Stimulated activated CD4-positive, alpha-beta T cell treated with anti-CD3 and anti-CD28 coated beads, Interleukin-2, amount 100 ng/mL, for 48 hours (primary cell): ENCODE data around the gene SHROOM2.

Experiments
- DNase-seq, 2 donors: peaks; one replicate each; pipeline ENCODE4 v3.0.0-alpha.2; 2020

Gene SHROOM2

GRCh38 chrX:9952300-9952699, 166.1 kb downstream of the SHROOM2 start:
- no peak for DNase-seq

DNA sequence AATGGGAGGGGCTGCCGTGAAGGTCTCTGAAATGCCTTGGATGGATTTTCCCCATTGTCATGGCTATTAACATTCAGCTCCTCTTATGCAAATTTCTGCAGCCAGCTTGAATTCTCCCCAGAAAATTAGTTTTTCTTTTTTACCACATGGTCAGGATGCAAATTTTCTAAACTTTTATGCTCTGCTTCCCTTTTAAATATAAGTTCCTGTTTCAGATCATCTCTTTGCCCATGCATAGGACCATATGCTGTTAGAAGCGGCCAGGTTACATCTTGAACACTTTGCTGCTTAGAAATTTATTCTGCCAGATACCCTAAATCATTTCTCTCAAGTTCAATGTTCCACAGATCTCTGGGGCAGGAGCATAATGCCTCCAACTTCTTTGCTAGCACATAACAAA, 167.2 kb downstream of the SHROOM2 start:
- DNase-seq = no peak

DNA sequence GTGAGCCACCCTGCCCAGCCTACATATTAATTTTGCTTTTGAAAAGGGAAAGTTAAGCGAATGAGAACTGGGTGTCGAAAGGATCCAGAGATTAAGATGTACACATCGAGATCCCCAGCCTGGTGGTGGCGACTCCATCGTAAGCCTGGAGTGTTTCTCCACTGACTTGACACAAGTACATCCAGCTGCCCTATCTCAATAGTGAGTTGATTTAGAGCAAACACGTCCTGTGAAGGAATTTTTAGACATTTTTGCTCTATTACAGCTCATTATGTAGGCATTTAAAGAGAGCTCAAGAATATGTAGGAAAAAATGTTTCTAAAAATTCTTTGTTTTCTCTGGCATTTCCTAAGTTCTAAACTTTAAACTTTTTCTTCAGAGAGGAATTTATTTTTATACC, 169.3 kb downstream of the SHROOM2 start:
- no peak for DNase-seq

- no peak for DNase-seq
Measured at GRCh38 chrX:9957743-9958142, 171.5 kb downstream of the SHROOM2 start.

GRCh38 chrX:9958183-9958582, 172.0 kb downstream of the SHROOM2 start:
- DNase-seq = no peak

GRCh38 chrX:9961750-9962149, 175.5 kb downstream of the SHROOM2 start:
- no peak for DNase-seq

DNA sequence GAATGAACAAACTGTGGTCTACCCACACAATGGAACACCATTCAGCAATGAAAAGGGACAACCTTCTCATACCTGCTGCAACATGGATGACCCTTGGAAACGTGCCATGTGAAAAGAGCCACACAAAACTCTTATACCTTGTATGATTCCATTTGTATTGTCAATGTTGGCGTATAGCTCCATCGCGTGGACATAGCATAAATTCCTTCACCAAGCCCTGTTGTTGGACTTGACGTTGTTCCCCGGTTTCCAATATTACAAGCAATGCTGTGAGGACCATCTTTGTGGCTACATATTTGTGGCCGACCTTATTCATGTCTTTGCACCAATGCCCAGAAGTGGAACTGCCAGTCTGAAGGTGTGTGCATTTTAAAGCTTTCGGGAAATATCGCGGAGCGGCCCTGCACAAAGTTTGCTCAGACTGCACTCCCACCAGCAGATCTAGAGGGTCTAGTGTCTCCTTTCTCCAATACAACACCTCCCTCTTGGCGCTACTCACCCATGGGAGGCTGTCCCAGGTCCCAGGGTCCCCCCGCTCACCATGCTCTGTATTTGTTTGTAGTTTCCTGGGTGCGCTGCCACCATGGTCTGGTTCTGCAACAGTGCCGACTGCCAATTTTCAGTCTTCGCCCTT, 180.7 kb downstream of the SHROOM2 start, which contains the start of gene CLDN34:
CLDN34 (plus strand) TSS at position 584 of the 634 bp plus-strand sequence; CDS start at position 584, 0 bp downstream.
- DNase-seq = no peak

GRCh38 chrX:9977635-9978034, 191.4 kb downstream of the SHROOM2 start:
- no peak for DNase-seq

GRCh38 chrX:9980401-9980800, 194.2 kb downstream of the SHROOM2 start:
- DNase-seq = no peak

- DNase-seq = no peak
Measured at GRCh38 chrX:9980927-9981326, 194.7 kb downstream of the SHROOM2 start.

GRCh38 chrX:9983441-9983840, 197.2 kb downstream of the SHROOM2 start:
- DNase-seq = no peak

GRCh38 chrX:9983846-9984245, 197.6 kb downstream of the SHROOM2 start:
- DNase-seq = no peak

DNA sequence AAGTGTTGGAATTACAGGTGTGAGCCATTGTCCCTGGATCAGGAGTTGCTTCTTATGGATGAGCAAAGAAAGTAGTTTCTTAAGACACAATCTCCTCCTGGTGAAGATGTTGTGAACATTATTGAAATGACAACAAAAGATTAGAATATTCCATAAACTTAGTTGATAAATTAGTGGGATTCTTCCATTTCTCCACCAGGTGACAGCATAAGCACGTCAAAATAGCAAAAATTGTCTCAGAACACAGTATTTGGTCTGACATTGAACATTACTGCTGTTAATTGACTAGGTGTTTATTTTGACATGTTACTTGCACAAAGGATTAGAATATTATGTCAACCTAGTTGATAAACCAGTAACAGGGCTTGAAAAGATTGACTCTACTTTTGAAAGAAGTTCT, 202.5 kb downstream of the SHROOM2 start:
- no peak for DNase-seq

GRCh38 chrX:9992061-9992460, 205.8 kb downstream of the SHROOM2 start:
- no peak for DNase-seq

GRCh38 chrX:9992724-9993123, 206.5 kb downstream of the SHROOM2 start:
- DNase-seq = no peak

DNA sequence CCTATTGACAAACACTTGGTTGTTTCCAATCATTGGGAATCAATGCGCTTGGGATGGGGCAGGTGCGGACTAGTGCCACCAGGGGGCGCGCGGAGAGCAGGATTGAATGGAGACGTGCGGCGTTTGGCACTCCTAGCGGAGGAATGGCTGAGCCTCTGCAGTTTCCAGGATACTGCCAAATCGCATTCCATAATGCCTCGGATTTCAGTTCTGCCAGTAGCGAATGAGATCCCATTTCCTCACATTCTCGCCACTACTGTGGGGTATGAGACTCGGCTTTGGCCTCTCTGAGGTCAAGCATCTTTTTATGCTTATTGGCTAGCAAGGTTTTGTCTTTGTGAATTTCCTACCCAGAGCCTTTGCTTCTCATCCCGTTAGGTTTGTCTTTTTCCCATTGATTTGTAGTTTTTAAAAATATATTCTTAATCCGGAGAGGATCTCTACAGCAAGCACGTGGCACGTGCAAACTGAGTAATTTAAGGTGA, 209.7 kb downstream of the SHROOM2 start:
- peak; percentile 70 to 81 for DNase-seq

DNA sequence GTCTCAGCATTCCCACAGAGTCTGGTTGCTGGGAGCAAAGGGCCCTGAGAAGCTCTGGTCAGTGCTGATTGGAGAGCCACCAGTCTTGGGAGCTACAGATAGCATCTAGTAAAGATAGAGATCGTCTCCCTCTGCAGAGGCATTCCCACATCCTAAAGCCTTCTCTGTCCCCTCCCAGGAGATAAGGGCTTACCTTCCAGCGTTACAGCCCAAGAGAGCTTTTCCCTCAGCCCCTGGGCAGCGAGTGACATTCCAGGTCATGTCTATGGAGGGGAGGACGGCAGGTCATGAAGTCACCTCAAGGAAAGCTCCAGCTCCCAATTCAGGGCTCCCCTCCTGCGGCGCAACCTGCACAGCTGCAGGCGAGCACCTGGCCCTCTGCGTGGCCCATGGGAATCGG, 210.8 kb downstream of the SHROOM2 start:
- DNase-seq = no peak

DNA sequence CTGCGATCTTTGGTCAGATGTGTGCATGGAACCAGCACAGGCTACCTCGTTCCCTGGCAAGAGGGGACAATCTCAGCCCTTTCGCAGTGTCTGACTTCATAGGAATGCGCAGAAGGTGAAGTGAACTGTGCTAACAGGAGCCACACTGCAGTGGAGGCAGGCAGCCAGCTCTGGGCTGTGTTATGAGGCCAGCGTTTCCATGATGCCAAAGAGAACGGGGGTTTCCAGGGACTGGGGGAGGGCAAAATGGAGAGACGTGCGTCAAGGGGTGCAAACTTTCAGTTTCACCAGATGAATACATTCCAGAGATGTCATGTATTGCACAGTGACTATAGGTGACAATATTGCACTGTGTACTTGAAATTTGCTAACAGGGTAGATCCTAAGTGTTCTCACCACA, 211.3 kb downstream of the SHROOM2 start:
- DNase-seq = peak; percentile 40 to 54
